Activated B cell treated with CpG ODN at 0.5 μM for 24 hours (primary cell): ENCODE measurements around the gene SOX1. TPM values are rescaled to one million over a fixed set of nuclear protein-coding genes. Genes with fewer than 3 reads are reported as not detected.

ENCODE experiments used
- ATAC-seq: fragments of 200-7000 bp; cut with Tn5 transposase; one replicate; pipeline ENCODE4 v1.10.0; 2021; ENCODE audit warnings: low read depth, mild to moderate bottlenecking, moderate library complexity
- CTCF ChIA-PET: fragments of 350-600 bp; sonication (Branson Sonifier 250); formaldehyde crosslinking; loops from one replicate; lab custom pipeline; 2021; ENCODE audit warnings: antibody characterized with exemption; lab: Charles Lee
- POLR2A ChIA-PET: fragments of 350-600 bp; sonication (Branson Sonifier 250); formaldehyde crosslinking; loops from one replicate; lab custom pipeline; 2021; ENCODE audit warnings: antibody characterized with exemption; lab: Charles Lee
- DNase-seq: peaks from one replicate; pipeline ENCODE4 v3.0.0; 2022
- H3K27ac Mint-ChIP-seq: one replicate; pipeline ENCODE4 v1.8.0; 2020; ENCODE audit warnings: mixed read lengths
- H3K27me3 Mint-ChIP-seq: one replicate; pipeline ENCODE4 v1.8.0; 2021; ENCODE audit warnings: mixed read lengths
- H3K36me3 Mint-ChIP-seq: one replicate; pipeline ENCODE4 v1.8.0; 2021; ENCODE audit warnings: low read depth, mixed read lengths
- H3K4me1 Mint-ChIP-seq: one replicate; pipeline ENCODE4 v1.8.0; 2021; ENCODE audit warnings: mixed read lengths
- H3K4me3 Mint-ChIP-seq: one replicate; pipeline ENCODE4 v1.8.0; 2020; ENCODE audit warnings: mild to moderate bottlenecking, mixed read lengths
- H3K9me3 Mint-ChIP-seq: one replicate; pipeline ENCODE4 v1.8.0; 2020; ENCODE audit warnings: mixed read lengths
- intact Hi-C: fragments of 100-400 bp; cut with micrococcal nuclease; formaldehyde crosslinking; loops from one replicate; pipeline ENCODE4 v1.15.1; 2024
- total RNA-seq: library from RNA; stranded (reverse); gene quantifications from 2 replicates; pipeline ENCODE4 v1.2.3, GENCODE V29; 2022
- TF ChIP-seq, protein P1 (sequence below): fragments of 200-600 bp; IDR thresholded peaks from one replicate; pipeline ENCODE4 v1.8.0; 2022; ENCODE audit warnings: antibody characterized with exemption, mild to moderate bottlenecking

Gene SOX1
- total RNA-seq, 1 donor from 2014 or later, result not detected

DNA sequence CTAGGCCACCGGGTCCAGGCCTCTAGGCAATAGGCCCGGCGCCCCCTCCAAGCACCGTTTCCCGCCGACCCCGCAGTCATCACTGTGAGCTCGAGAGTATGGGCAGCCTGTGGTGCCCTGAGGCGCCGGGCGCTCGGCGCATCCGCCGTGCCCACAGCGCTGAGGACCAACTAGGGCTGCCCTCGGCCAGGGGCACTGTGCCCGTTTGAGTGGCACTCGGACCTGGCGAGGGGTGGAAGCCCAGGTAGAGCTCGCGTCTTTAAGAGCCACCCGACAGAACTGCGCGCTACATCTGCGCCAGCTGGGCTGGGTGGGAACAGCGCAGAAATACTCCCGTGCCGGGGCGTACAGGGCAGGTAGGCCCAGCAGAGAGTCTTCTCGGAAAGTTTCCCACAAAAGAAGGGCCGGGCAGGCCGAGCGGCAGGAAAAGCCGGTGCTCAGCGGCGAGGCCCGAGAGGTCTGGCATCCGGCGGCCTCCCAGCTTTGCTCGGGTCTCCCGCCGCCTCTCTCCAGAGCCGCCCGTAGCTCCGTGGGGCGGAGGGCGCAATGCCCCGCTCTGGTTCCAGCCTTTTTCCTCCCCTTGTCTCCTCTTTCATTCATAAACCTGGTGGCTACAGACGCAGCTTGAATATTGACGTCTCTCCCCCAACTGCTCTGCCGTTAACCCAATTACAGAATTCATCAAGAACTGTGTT lies 5.4 kb upstream of the SOX1 start:
- no peak for DNase-seq
- Mint-ChIP-seq H3K9me3 (no peaks in the 10 kb centered on the region), H3K4me3 (no peak overlapping the region), H3K36me3 (no peaks in the 10 kb centered on the region), H3K27ac (no peak overlapping the region), H3K4me1 (peaks cover 9% of the 10 kb centered on the region), H3K27me3 (peaks cover 65% of the 10 kb centered on the region)
- TF ChIP-seq, protein P1, sequence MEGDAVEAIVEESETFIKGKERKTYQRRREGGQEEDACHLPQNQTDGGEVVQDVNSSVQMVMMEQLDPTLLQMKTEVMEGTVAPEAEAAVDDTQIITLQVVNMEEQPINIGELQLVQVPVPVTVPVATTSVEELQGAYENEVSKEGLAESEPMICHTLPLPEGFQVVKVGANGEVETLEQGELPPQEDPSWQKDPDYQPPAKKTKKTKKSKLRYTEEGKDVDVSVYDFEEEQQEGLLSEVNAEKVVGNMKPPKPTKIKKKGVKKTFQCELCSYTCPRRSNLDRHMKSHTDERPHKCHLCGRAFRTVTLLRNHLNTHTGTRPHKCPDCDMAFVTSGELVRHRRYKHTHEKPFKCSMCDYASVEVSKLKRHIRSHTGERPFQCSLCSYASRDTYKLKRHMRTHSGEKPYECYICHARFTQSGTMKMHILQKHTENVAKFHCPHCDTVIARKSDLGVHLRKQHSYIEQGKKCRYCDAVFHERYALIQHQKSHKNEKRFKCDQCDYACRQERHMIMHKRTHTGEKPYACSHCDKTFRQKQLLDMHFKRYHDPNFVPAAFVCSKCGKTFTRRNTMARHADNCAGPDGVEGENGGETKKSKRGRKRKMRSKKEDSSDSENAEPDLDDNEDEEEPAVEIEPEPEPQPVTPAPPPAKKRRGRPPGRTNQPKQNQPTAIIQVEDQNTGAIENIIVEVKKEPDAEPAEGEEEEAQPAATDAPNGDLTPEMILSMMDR, result no peak
- POLR2A ChIA-PET, result no interaction called here
- no peak for ATAC-seq
- intact Hi-C loops, result no loop called here
- CTCF ChIA-PET, result no interaction called here

DNA sequence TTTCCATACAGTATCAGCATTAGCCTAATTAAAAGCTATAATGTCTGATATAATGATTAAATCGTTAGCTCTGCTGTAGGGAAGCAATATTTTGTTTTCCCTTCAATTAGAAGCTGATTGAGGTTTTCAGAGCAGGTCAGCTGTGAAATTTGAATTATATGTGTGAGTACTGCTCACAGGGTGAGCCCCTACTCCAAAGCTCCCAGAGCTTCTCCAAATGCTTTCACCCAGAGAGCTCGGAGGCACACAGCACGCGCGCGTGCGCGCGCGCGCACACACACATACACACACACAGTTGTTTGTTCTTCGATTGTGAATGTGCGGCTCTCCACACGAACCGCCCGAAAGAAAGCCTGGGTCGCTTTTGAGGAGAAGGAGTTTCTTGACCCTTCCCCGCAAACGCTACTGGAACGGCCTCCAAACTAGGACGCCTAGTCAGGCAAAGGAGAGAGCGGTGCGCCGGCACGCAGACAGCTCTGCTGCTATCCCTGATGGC lies 4.8 kb upstream of the SOX1 start:
- Mint-ChIP-seq H3K9me3 (no peaks in the 10 kb centered on the region), H3K27me3 (peaks cover 62% of the 10 kb centered on the region), H3K27ac (no peak overlapping the region), H3K4me3 (no peak overlapping the region), H3K36me3 (no peaks in the 10 kb centered on the region), H3K4me1 (peaks cover 9% of the 10 kb centered on the region)
- intact Hi-C loops, result no loop called here
- no peak for DNase-seq
- POLR2A ChIA-PET, result no interaction called here
- no peak for ATAC-seq
- CTCF ChIA-PET, result no interaction called here
- TF ChIP-seq, protein P1, result no peak

DNA sequence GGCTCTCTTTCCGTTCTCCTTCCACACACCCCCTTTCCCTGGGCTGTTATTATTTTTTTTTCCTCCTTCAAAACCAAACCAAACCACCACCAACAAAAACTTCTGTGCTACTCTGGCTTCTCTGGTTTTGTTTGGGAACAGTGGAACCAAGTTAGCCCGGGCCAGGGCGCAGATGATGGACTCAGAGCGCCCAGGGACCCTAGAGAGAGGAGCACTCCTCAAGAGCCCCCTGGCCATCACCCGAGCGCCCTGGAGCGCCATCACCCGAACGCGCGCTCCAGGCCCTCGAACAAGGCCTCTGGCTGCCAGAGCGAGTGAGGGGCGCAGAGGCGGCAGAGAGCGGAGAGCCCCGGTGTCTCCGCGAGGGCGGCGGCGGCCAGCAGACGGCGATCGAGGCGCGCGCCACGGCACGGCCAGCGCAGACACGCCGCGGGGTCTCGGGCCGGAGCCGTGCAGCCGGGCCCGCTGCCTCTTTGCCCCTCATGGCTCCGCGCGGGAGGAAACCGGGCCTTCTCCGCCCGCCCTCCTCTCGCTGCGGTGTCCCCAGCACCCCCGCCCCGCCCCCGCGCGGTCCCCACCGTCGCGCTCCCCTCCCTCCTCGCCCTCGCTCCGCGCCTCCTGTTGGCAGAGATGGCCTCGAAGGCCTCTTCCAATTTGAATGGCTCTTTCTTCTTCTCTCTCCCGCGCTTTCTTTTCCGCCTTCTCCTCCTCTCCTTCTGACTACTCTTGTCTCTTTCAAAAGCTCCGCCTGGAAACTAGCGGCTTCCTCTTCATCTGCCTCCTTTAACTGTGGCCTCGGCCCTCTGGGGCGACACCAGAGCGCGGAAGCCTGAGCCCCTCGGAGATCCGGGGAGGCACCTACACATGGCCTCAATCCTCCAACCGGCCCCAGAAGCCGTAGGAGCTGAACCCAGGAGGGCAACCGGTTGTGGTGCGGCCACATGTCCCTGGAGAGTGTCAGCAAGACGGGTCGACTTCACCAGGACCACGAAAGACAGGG lies 4.1 kb upstream of the SOX1 start:
- TF ChIP-seq, protein P1, result no peak
- H3K4me3 Mint-ChIP-seq, result no peak overlapping the region
- H3K9me3 Mint-ChIP-seq, result no peaks in the 10 kb centered on the region
- no peak for DNase-seq
- no peak overlapping the region for H3K27ac Mint-ChIP-seq
- ChIA-PET CTCF (no interaction called here), POLR2A (no interaction called here)
- no peak for ATAC-seq
- H3K4me1 Mint-ChIP-seq, result peaks cover 9% of the 10 kb centered on the region
- H3K27me3 Mint-ChIP-seq, result peaks cover 62% of the 10 kb centered on the region
- intact Hi-C loops, result no loop called here
- no peaks in the 10 kb centered on the region for H3K36me3 Mint-ChIP-seq

DNA sequence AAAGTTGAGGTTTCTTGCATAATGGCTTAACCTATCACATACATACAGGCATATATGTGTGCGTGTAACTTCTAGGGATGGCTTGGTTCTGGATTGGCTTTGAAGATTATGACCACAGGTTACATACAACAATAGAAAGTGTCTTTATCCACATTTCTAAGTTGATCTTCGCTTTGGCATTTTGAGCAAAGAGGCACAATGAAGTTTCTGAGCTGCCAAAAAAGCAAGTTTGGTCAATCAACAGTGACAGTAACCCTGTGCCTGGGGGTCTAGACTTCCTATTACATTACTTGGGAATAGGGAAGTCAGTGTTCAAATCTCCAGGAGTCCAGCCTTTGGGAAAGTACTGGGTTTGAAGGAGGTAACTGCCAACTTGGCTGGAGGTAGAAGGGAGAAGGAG lies 3.1 kb upstream of the SOX1 start:
- DNase-seq, result no peak
- Mint-ChIP-seq H3K27me3 (peaks cover 56% of the 10 kb centered on the region), H3K27ac (no peak overlapping the region), H3K4me1 (peaks cover 9% of the 10 kb centered on the region), H3K4me3 (no peak overlapping the region), H3K36me3 (no peaks in the 10 kb centered on the region), H3K9me3 (no peaks in the 10 kb centered on the region)
- CTCF ChIA-PET, result no interaction called here
- POLR2A ChIA-PET, result no interaction called here
- TF ChIP-seq, protein P1, result no peak
- no peak for ATAC-seq
- intact Hi-C loops, result no loop called here

DNA sequence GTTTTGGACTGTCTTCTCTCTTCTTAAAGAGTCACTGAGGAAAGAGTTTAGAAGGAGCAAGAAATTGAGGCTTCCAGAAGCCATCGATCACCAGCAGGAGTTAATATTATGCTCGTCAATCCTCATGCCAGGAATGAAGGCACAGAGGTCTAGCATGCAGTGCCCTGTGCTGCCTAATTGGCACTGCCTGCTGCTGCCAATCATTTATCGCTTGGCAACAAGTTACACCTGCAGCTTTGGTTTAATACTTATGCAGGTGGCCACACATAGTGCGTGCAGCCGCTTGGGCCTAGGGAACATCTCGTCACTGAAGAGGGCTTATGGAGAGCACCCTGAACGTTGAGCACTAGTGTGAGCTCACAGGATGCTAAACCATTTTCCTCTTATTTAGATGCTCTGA lies 2.7 kb upstream of the SOX1 start:
- ATAC-seq, result no peak
- CTCF ChIA-PET, result no interaction called here
- Mint-ChIP-seq H3K4me1 (peaks cover 9% of the 10 kb centered on the region), H3K27me3 (peaks cover 56% of the 10 kb centered on the region), H3K27ac (no peak overlapping the region), H3K36me3 (no peaks in the 10 kb centered on the region), H3K4me3 (no peak overlapping the region), H3K9me3 (peaks cover 2% of the 10 kb centered on the region)
- intact Hi-C loops, result no loop called here
- TF ChIP-seq, protein P1, result no peak
- DNase-seq, result no peak
- POLR2A ChIA-PET, result no interaction called here
